ENCODE measurements around the gene RABGAP1L.
"Not testable (repeated sequence)": the region's sequence is repeated elsewhere in the genome, so short reads cannot be mapped to it uniquely, and the experiment has no call there.

Gene RABGAP1L

GRCh38 chr1:174244017-174244416, 84.7 kb downstream of the RABGAP1L start:
- no peak for DNase-seq

GRCh38 chr1:174247472-174247871, 88.2 kb downstream of the RABGAP1L start:
- no peak for DNase-seq

GRCh38 chr1:174248041-174248440, 88.7 kb downstream of the RABGAP1L start:
- DNase-seq = no peak

- not testable (repeated sequence) for DNase-seq
Measured at GRCh38 chr1:174256386-174256785, 97.1 kb downstream of the RABGAP1L start.

GRCh38 chr1:174258148-174258550, 98.8 kb downstream of the RABGAP1L start:
- peak; percentile 22 to 49 for DNase-seq

GRCh38 chr1:174262349-174263241, 103.3 kb downstream of the RABGAP1L start:
- peak in 1 of 2 donors; percentile 37 for DNase-seq

GRCh38 chr1:174265282-174265681, 106.0 kb downstream of the RABGAP1L start:
- no peak for DNase-seq

GRCh38 chr1:174266476-174266875, 107.2 kb downstream of the RABGAP1L start:
- DNase-seq = no peak

- DNase-seq = no peak
Measured at GRCh38 chr1:174266991-174267612, 107.8 kb downstream of the RABGAP1L start.

- no peak for DNase-seq
Measured at GRCh38 chr1:174269989-174270651, 110.8 kb downstream of the RABGAP1L start.

- no peak for DNase-seq
Measured at GRCh38 chr1:174273190-174273589, 113.9 kb downstream of the RABGAP1L start.

- no peak for DNase-seq
Measured at GRCh38 chr1:174273776-174274175, 114.5 kb downstream of the RABGAP1L start.

- DNase-seq = no peak
Measured at GRCh38 chr1:174274452-174274851, 115.1 kb downstream of the RABGAP1L start.

GRCh38 chr1:174274884-174275283, 115.6 kb downstream of the RABGAP1L start:
- DNase-seq = no peak

GRCh38 chr1:174276087-174276486, 116.8 kb downstream of the RABGAP1L start:
- DNase-seq = no peak

GRCh38 chr1:174284052-174284451, 124.7 kb downstream of the RABGAP1L start:
- DNase-seq = no peak

- DNase-seq = no peak
Measured at GRCh38 chr1:174286042-174286441, 126.7 kb downstream of the RABGAP1L start.

- no peak for DNase-seq
Measured at GRCh38 chr1:174289644-174290310, 130.5 kb downstream of the RABGAP1L start.

- no peak for DNase-seq
Measured at GRCh38 chr1:174291059-174291458, 131.7 kb downstream of the RABGAP1L start.

GRCh38 chr1:174296309-174296708, 137.0 kb downstream of the RABGAP1L start:
- no peak for DNase-seq

- DNase-seq = no peak
Measured at GRCh38 chr1:174297351-174297750, 138.0 kb downstream of the RABGAP1L start.

- no peak for DNase-seq
Measured at GRCh38 chr1:174301295-174302077, 142.2 kb downstream of the RABGAP1L start.

All from CD4-positive, alpha-beta T cell treated with Interleukin-1 beta for 1 hour (primary cell).